Transverse colon (tissue), 4 donors: ENCODE data around the gene ARRDC2.

ENCODE experiments used
- CTCF ChIP-seq, 5 experiments: fragments of 200-600 bp in 3 of 5; fragments of 450-650 bp in 2 of 5; sonication (generic) in 3 of 5; IDR thresholded peaks; 1 replicate in 2 of 5; 2 replicates in 3 of 5; pipeline ENCODE4 v1.5.1; 2016 to 2017; ENCODE audit warnings: antibody characterized with exemption in 5 of 5, inconsistent platforms in 3 of 5, mild to moderate bottlenecking in 2 of 5, moderate library complexity in 1 of 5
- POLR2A ChIP-seq: fragments of 450-650 bp; IDR thresholded peaks from one replicate; pipeline ENCODE4 v1.6.1; 2016; ENCODE audit warnings: antibody characterized with exemption, mild to moderate bottlenecking, moderate library complexity
- POLR2AphosphoS5 ChIP-seq, 3 donors: sonication (generic); formaldehyde crosslinking; IDR thresholded peaks; one replicate each; pipeline ENCODE4 v1.6.1; 2016; ENCODE audit warnings: antibody characterized with exemption in 3 of 3

GRCh38 chr19:18053576-18054219 lies 45.7 kb downstream of the ARRDC2 start:
- TF ChIP-seq POLR2AphosphoS5 (IDR thresholded peaks at IDR 0.05) = no peak
- no peak for TF ChIP-seq CTCF (IDR thresholded peaks at IDR 0.05)
- TF ChIP-seq POLR2A = no peak
